HepG2 (cell line): Measurements from ENCODE around the gene TPX2. TPM values are rescaled to one million over a fixed set of nuclear protein-coding genes. Genes with fewer than 3 reads are reported as not detected.

Experiments used
- ATAC-seq: fragments of 200-7000 bp; cut with Tn5 transposase; 3 replicates; pipeline ENCODE4 v1.9.1; 2020; ENCODE audit warnings: mild to moderate bottlenecking, moderate library complexity
- BruUV-seq: library from RNA; stranded (reverse); fragments of 400-500 nt; replicated peaks from 2 replicates; lab custom pipeline; 2021; lab: Mats Ljungman, UMichigan
- CTCF ChIA-PET: fragments of 300-600 bp; formaldehyde crosslinking; extraction: SDS; loops from one replicate; lab custom pipeline; 2021; ENCODE audit warnings: low total read pairs, inconsistent platforms, low intra/inter-chr PET ratio; lab: Yijun Ruan, JAX
- POLR2A ChIA-PET: fragments of 350-600 bp; sonication (Branson Sonifier 250); formaldehyde crosslinking; loops from one replicate; lab custom pipeline; 2020; ENCODE audit warnings: antibody characterized with exemption, inconsistent platforms; lab: Yijun Ruan, JAX
- DNase-seq: peaks from one replicate; pipeline ENCODE4 v3.0.0-alpha.2; 2015; ENCODE audit warnings: low spot score
- FAIRE-seq: peaks from 3 replicates; lab custom pipeline; 2011; peaks lifted over from hg19 to GRCh38; lab: Jason Lieb, UNC
- H2AFZ ChIP-seq: one replicate; pipeline ENCODE4 v1.6.1; 2011; ENCODE audit warnings: low read length, inconsistent platforms
- H3K27ac ChIP-seq: fragments of 300-600 bp; 3 replicates; pipeline ENCODE4 v1.8.0; 2011; ENCODE audit warnings: mixed run types, mild to moderate bottlenecking, mixed read lengths, low read length, inconsistent platforms; ENCODE audit not compliant: insufficient read depth; ENCODE audit errors: extremely low read length
- H3K27me3 ChIP-seq, 2 experiments: fragments of 200-600 bp in 1 of 2; 2 replicates in 1 of 2; 3 replicates in 1 of 2; pipeline versions ENCODE4 v1.6.0 to v1.8.0; 2011; ENCODE audit warnings: low read length in 2 of 2, mild to moderate bottlenecking in 2 of 2, moderate library complexity in 2 of 2, inconsistent platforms in 1 of 2; ENCODE audit not compliant: insufficient read depth in 2 of 2, control insufficient read depth in 1 of 2
- H3K36me3 ChIP-seq, 2 experiments: fragments of 200-600 bp in 1 of 2; replicated peaks in 1 of 2; 2 replicates in 1 of 2; 3 replicates in 1 of 2; pipeline versions ENCODE4 v1.5.1 to v1.8.0; 2011; ENCODE audit warnings: low read length in 2 of 2, inconsistent platforms in 1 of 2; ENCODE audit not compliant: insufficient read depth in 2 of 2, control insufficient read depth in 1 of 2
- H3K4me1 ChIP-seq: 2 replicates; pipeline ENCODE4 v1.5.1; 2012; ENCODE audit warnings: low read length, inconsistent platforms; ENCODE audit not compliant: insufficient read depth
- H3K4me2 ChIP-seq: 2 replicates; pipeline ENCODE4 v1.6.0; 2011; ENCODE audit warnings: low read depth, low read length, inconsistent platforms
- H3K4me3 ChIP-seq, 3 experiments: fragments of 200-600 bp in 1 of 3; sonication (generic), shearing (Covaris generic) in 1 of 3; replicated peaks in 1 of 3; 2 replicates each; pipeline ENCODE4 v1.5.1; 2011 to 2016; ENCODE audit warnings: low read length in 3 of 3, inconsistent platforms in 2 of 3, low read depth in 2 of 3, mild to moderate bottlenecking in 2 of 3, control low read depth in 1 of 3, mixed read lengths in 1 of 3; ENCODE audit not compliant: insufficient read depth in 1 of 3
- H3K79me2 ChIP-seq: one replicate; pipeline ENCODE4 v1.6.1; 2011; ENCODE audit warnings: low read length, inconsistent platforms; ENCODE audit not compliant: insufficient read depth
- H3K9ac ChIP-seq: 2 replicates; pipeline ENCODE4 v1.6.0; 2011; ENCODE audit warnings: mild to moderate bottlenecking, low read depth, low read length, inconsistent platforms; ENCODE audit not compliant: insufficient read depth
- H3K9me3 ChIP-seq: 2 replicates; pipeline ENCODE4 v1.5.1; 2012; ENCODE audit warnings: mild to moderate bottlenecking, low read length
- H4K20me1 ChIP-seq: 2 replicates; pipeline ENCODE4 v1.6.0; 2011; ENCODE audit warnings: inconsistent platforms, mild to moderate bottlenecking, low read length, moderate library complexity; ENCODE audit not compliant: insufficient read depth
- IKZF4 ChIP-seq: sonication (generic); formaldehyde crosslinking; IDR thresholded peaks from 2 replicates; pipeline ENCODE4 v1.5.1; 2020; ENCODE audit warnings: borderline replicate concordance, mild to moderate bottlenecking, low read depth, missing genetic modification reagents; ENCODE audit errors: not compliant biosample characterization
- NFKB2 ChIP-seq: sonication (generic); formaldehyde crosslinking; IDR thresholded peaks from 2 replicates; pipeline ENCODE4 v1.4.0; 2020; ENCODE audit warnings: missing genetic modification reagents, borderline replicate concordance
- NR2F2 ChIP-seq: IDR thresholded peaks from 2 replicates; pipeline ENCODE4 v1.6.1; 2012; ENCODE audit warnings: low read depth, inconsistent platforms, borderline replicate concordance
- RXRA ChIP-seq: sonication (generic); formaldehyde crosslinking; IDR thresholded peaks from 2 replicates; pipeline ENCODE4 v1.5.1; 2020; ENCODE audit warnings: missing genetic modification reagents
- UBTF ChIP-seq: sonication (generic); formaldehyde crosslinking; IDR thresholded peaks from 2 replicates; pipeline ENCODE4 v1.4.0; 2020; ENCODE audit warnings: mild to moderate bottlenecking, missing genetic modification reagents
- ZNF776 ChIP-seq: sonication (generic); formaldehyde crosslinking; IDR thresholded peaks from 2 replicates; pipeline ENCODE4 v1.4.0; 2020; ENCODE audit warnings: mild to moderate bottlenecking, missing genetic modification reagents
- ZZZ3 ChIP-seq: sonication (generic); formaldehyde crosslinking; IDR thresholded peaks from 2 replicates; pipeline ENCODE4 v1.4.0; 2020; ENCODE audit warnings: missing genetic modification reagents, mild to moderate bottlenecking, borderline replicate concordance
- WGBS: methylation state at CpG from one replicate; pipeline ENCODE4 v1.1.6; 2017; ENCODE audit warnings: low lambda C conversion rate; 5-methylcytosine and 5-hydroxymethylcytosine counted together
- in situ Hi-C: cut with HindIII; loops from 2 replicates; pipeline ENCODE4 v1.10.0; 2017; ENCODE audit warnings: low pct_unique_long_range_greater_than_20kb; ENCODE audit not compliant: extremely low pct_ligation_motif_present
- intact Hi-C: fragments of 100-400 bp; cut with micrococcal nuclease; formaldehyde crosslinking; loops from one replicate; pipeline ENCODE4 v1.10.0; 2022; ENCODE audit not compliant: unreplicated experiment
- polyA plus RNA-seq, 8 experiments: library from polyadenylated mRNA; depleted of rRNA in 3 of 8; stranded (reverse) in 7 of 8; unstranded in 1 of 8; fragments of >200 nt; fragmentation: Illumina TruSeq in 4 of 8; extraction: Trizol in 4 of 8; gene quantifications; 2 replicates each; pipeline versions ENCODE4 v1.2.1 to v1.2.3, GENCODE V29; 2011 to 2016; ENCODE audit warnings: low read depth in 4 of 8, missing spikeins in 1 of 8, mixed read lengths in 1 of 8; ENCODE audit not compliant: insufficient read depth in 1 of 8
- total RNA-seq, 5 experiments: library from RNA; depleted of rRNA; stranded (reverse); fragments of >200 nt; fragmentation: Illumina TruSeq; extraction: Trizol; gene quantifications; 2 replicates each; pipeline ENCODE4 v1.2.3, GENCODE V29; 2016; ENCODE audit warnings: low read depth in 1 of 5

The TPX2 gene
- total and polyA plus RNA-seq, 2 of the 13 experiments (the other 11 are each of a cell fraction or from before 2014, with no cell fraction given): 34.3 to 124 TPM

- intact Hi-C loops: no loop called here
- Histone ChIP-seq H4K20me1 (no peaks in the 10 kb centered on the region), H3K27me3 (peaks cover 25 to 71% of the 10 kb centered on the region in 2 experiments), H2AFZ (no peak overlapping the region), H3K27ac (no peak overlapping the region), H3K9ac (no peak overlapping the region), H3K9me3 (no peaks in the 10 kb centered on the region), H3K4me2 (no peak overlapping the region), H3K4me1 (no peaks in the 10 kb centered on the region), H3K36me3 (no peaks in the 10 kb centered on the region), H3K4me3 (no peak overlapping the region), H3K79me2 (no peaks in the 10 kb centered on the region)
- POLR2A ChIA-PET: no interaction called here
- DNase-seq (no peak), ATAC-seq (no peak), FAIRE-seq (no peak)
- in situ Hi-C loops: no loop called here
- CTCF ChIA-PET: interaction anchor here (2.3 to 3.7 kb wide), 2 partner anchors 15 to 25 kb away, joined by 11 to 70 read pairs; no protein-coding TSS in a partner anchor
- TF ChIP-seq UBTF (CRISPR knock-in tag) (no peak), ZNF776 (CRISPR knock-in tag) (peak; percentile 26; the same call in 1 of the 2 replicates), ZZZ3 (CRISPR knock-in tag) (no peak), IKZF4 (CRISPR knock-in tag) (no peak), NFKB2 (CRISPR knock-in tag) (no peak), RXRA (CRISPR knock-in tag) (no peak), NR2F2 (no peak)
- BruUV-seq: no TSS peak
- WGBS: 32% methylated on average over 19 of the region's 32 CpGs
These were observed 109.3 kb downstream of the TPX2 start for GRCh38 chr20:31848088-31848999.
